K562 (cell line): ENCODE results near the gene LONRF2.

ENCODE experiments used
- CHD1 ChIP-seq: fragments of 200-600 bp; sonication (generic); IDR thresholded peaks from one replicate; pipeline ENCODE4 v1.6.1; 2012; ENCODE audit warnings: mild to moderate bottlenecking, moderate library complexity, low read length, inconsistent platforms
- CTCF ChIP-seq, 3 experiments: IDR thresholded peaks in 2 of 3; conservative IDR thresholded peaks in 1 of 3; 2 replicates each; pipeline ENCODE4 v1.5.1; 2011 to 2012; ENCODE audit warnings: low read length in 3 of 3, mild to moderate bottlenecking in 3 of 3, control low read depth in 2 of 3, improper control_type of control experiment in 1 of 3, inconsistent platforms in 1 of 3, low read depth in 1 of 3, mixed read lengths in 1 of 3, moderate library complexity in 1 of 3; ENCODE audit not compliant: insufficient read depth in 2 of 3
- NCOA1 ChIP-seq: fragments of 450-650 bp; IDR thresholded peaks from 2 replicates; pipeline ENCODE4 v1.6.1; 2016; ENCODE audit warnings: low read depth
- NFXL1 ChIP-seq: fragments of 450-650 bp; formaldehyde crosslinking; IDR thresholded peaks from 2 replicates; pipeline ENCODE4 v1.4.0; 2021; ENCODE audit warnings: mild to moderate bottlenecking
- REST ChIP-seq, 2 experiments: fragments of 450-650 bp; formaldehyde crosslinking in 1 of 2; IDR thresholded peaks; 2 replicates each; pipeline versions ENCODE4 v1.4.0 to v1.6.1; 2014 to 2020; ENCODE audit warnings: mild to moderate bottlenecking in 2 of 2, borderline replicate concordance in 1 of 2, low read depth in 1 of 2
- RFX5 ChIP-seq: IDR thresholded peaks from 2 replicates; pipeline ENCODE4 v1.6.1; 2011; ENCODE audit warnings: low read depth, mild to moderate bottlenecking, improper control_type of control experiment, low read length
- ZBTB33 ChIP-seq: sonication (generic); formaldehyde crosslinking; IDR thresholded peaks from 2 replicates; pipeline ENCODE4 v1.8.1; 2023; ENCODE audit warnings: mild to moderate bottlenecking, missing genetic modification reagents
- ZNF133 ChIP-seq: fragments of 250-450 bp; sonication (Bioruptor Pico); IDR thresholded peaks from 2 replicates; pipeline ENCODE4 v1.4.0; 2020; ENCODE audit warnings: mild to moderate bottlenecking
- ZNF583 ChIP-seq: fragments of 250-450 bp; sonication (Bioruptor Pico); IDR thresholded peaks from 2 replicates; pipeline ENCODE4 v1.4.0; 2020
- ZNF76 ChIP-seq: fragments of 250-450 bp; sonication (Bioruptor Pico); IDR thresholded peaks from 2 replicates; pipeline ENCODE4 v1.4.0; 2020; ENCODE audit warnings: mild to moderate bottlenecking, moderate library complexity, borderline replicate concordance

GRCh38 chr2:100242476-100242875, 79.8 kb downstream of the LONRF2 start:
- TF ChIP-seq ZNF133: no peak
- TF ChIP-seq REST (IDR thresholded peaks at IDR 0.05; ENCODE audit: borderline replicate concordance): no peak; the same call in 1 of the 2 replicates
- TF ChIP-seq REST (CRISPR knock-in tag; IDR thresholded peaks at IDR 0.05; ENCODE audit: low read depth): no peak
- no peak for TF ChIP-seq ZNF76 (CRISPR knock-in tag)
- no peak for TF ChIP-seq CHD1
- no peak for TF ChIP-seq NFXL1 (CRISPR knock-in tag)
- TF ChIP-seq NCOA1: no peak
- TF ChIP-seq ZBTB33 (CRISPR knock-in tag): no peak
- TF ChIP-seq RFX5: no peak
- TF ChIP-seq CTCF (IDR thresholded peaks at IDR 0.05 in 2 of 3, conservative IDR thresholded peaks at IDR 0.05 in 1 of 3; ENCODE audit: insufficient read depth in 2 of 3, low read depth in 1 of 3, low read length in 3 of 3): no peak
- no peak for TF ChIP-seq ZNF583
